Measurements from ENCODE around the gene ABCA4.

DNA sequence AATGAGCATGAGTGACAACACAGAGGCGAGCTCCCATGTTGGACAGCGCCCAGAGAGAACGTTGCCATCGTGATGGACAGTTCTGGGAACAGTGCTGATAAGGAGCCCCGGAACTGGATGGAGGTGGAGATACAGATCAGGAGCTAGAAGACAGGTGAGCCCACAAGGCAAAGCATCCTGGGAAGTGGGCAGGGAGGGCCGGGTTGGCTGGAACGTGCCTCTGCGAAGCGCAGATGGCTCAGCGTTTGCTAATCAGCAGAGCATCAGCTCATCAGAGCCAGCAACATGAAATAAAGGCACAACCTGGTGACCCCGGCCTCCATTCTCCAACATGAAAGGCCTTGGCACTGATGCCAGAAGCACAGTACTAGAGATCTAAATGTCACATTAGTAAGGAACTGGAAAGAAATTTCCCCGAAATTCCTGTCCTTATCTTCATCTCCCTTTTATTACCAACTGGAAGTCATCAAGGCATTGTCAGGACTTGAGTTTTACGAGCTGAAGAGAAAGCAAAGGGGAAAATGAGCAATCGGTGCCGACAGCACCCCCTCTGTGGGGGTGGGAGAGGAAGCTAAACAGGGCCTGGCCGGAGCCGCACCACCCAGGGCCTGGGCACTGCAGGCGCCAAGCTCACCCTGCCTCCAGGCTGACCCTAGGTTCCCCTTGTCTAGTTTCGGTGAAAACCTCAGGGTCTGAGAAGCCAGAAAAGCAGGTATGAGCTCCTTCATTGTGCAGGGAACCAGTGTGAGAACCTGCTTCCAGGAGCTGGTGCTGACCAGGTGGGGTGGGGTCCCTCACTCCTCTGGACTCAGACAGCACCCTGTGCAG, 19.9 kb downstream of the ABCA4 start:
- TF ChIP-seq EZH2 (IDR thresholded peaks at IDR 0.05) (no peak), POLR2AphosphoS5 (IDR thresholded peaks at IDR 0.05; ENCODE audit: borderline replicate concordance, low read depth, low read length) (no peak), FOXP2 (optimal IDR thresholded peaks at IDR 0.05; ENCODE audit: control extremely low read depth, extremely low read length, insufficient read depth) (no peak)

Data from SK-N-MC (cell line).